GM23248 (cell line): ENCODE measurements around the gene ZNF444.

ENCODE experiments used
- EZH2 ChIP-seq: fragments of 200-600 bp; sonication (generic); IDR thresholded peaks from 2 replicates; pipeline ENCODE4 v1.6.1; 2018; ENCODE audit warnings: antibody characterized with exemption, mild to moderate bottlenecking; ENCODE audit not compliant: insufficient read depth, poor library complexity, severe bottlenecking
- EZH2phosphoT487 ChIP-seq: fragments of 200-600 bp; sonication (generic); IDR thresholded peaks from 2 replicates; pipeline ENCODE4 v1.6.1; 2018; ENCODE audit warnings: antibody characterized with exemption, moderate library complexity, mild to moderate bottlenecking, low read depth; ENCODE audit not compliant: insufficient read depth

- TF ChIP-seq EZH2 (no peak), EZH2phosphoT487 (no peak)
Measured at GRCh38 chr19:56138069-56138468, 3.0 kb upstream of the ZNF444 start.
